Pancreas (tissue), 10 donors: Measurements from ENCODE around the gene TMEM150A. TPM values are rescaled to one million over a fixed set of nuclear protein-coding genes. Genes with fewer than 3 reads are reported as not detected.

ENCODE experiments used
- ATAC-seq, 4 donors: fragments of 200-7000 bp; cut with Tn5 transposase; one replicate each; pipeline versions ENCODE4 v1.8.0 to v1.9.1; 2020; ENCODE audit warnings: mild to moderate bottlenecking in 4 of 4, moderate library complexity in 4 of 4
- DNase-seq, 6 donors: peaks; one replicate each; pipeline ENCODE4 v3.0.0-alpha.2; 2020
- FAIRE-seq: peaks from 2 replicates; lab custom pipeline; 2012; peaks lifted over from hg19 to GRCh38; lab: Jason Lieb, UNC
- H3K27ac ChIP-seq, 4 donors: fragments of 200-600 bp; sonication (generic); 1 replicate in 3 of 4; 2 replicates in 1 of 4; pipeline versions ENCODE4 v1.5.0 to v1.8.0; 2020
- H3K27me3 ChIP-seq, 4 donors: fragments of 200-600 bp; one replicate each; pipeline ENCODE4 v1.8.0; 2021
- H3K36me3 ChIP-seq, 3 donors: fragments of 200-600 bp; sonication (generic) in 1 of 3; one replicate each; pipeline versions ENCODE4 v1.5.0 to v1.8.0; 2020 to 2021
- H3K4me1 ChIP-seq, 3 donors: fragments of 200-600 bp; one replicate each; pipeline ENCODE4 v1.8.0; 2021
- H3K4me3 ChIP-seq, 4 donors: fragments of 200-600 bp; sonication (generic) in 2 of 4; one replicate each; pipeline versions ENCODE4 v1.5.0 to v1.8.0; 2020 to 2021
- H3K9me3 ChIP-seq, 4 donors: fragments of 200-600 bp; one replicate each; pipeline ENCODE4 v1.8.0; 2021
- WGBS, 2 donors: extraction: QIAGEN DNeasy Blood & Tissue Kit; methylation state at CpG; one replicate each; pipeline ENCODE4 v1.1.7; 2013; 5-methylcytosine and 5-hydroxymethylcytosine counted together
- intact Hi-C, 3 donors: fragments of 100-400 bp; cut with DNase I; formaldehyde crosslinking; loops; one replicate each; pipeline versions ENCODE4 v1.11.1 to v1.14.2; 2022
- polyA plus RNA-seq, 2 donors: library from polyadenylated mRNA; stranded (reverse); fragments of 200-250 nt; gene quantifications; one replicate each; pipeline ENCODE4 v1.2.3, GENCODE V29; 2013
- total RNA-seq, 6 donors: library from RNA; stranded (reverse); fragmentation: NEBNext Ultra II Directional in 4 of 6; extraction: Animal tissue kit (Norgen Biotek cat#: 25700) in 4 of 6; gene quantifications; one replicate each; pipeline versions ENCODE4 v1.2.1 to v1.2.4, GENCODE V29; 2021 to 2023
- TF ChIP-seq, protein P1 (sequence below), 4 donors: fragments of 200-600 bp; sonication (generic) in 3 of 4; IDR thresholded peaks; one replicate each; pipeline versions ENCODE4 v1.5.0 to v1.8.0; 2021; ENCODE audit warnings: antibody characterized with exemption in 4 of 4
- donor health status: healthy with polysubstance abuse.
- donor health status: DM: no; HTN: no; CAD: no; lungs with moderate emphysema.
- donor health status: DM: no; HTN: no; CAD: no.
- donor health status: control.
- donor health status: control.
- donor health status: Bipolar disorder and iron deficiency.
- donor health status: DM: yes; HTN: yes; CAD: no.
- donor health status: DM: no; HTN: no; CAD: no.
- donor health status: DM: no; HTN: no; CAD: no.
- donor health status: DM: yes; HTN: yes; CAD: no.

Gene TMEM150A, protein sequence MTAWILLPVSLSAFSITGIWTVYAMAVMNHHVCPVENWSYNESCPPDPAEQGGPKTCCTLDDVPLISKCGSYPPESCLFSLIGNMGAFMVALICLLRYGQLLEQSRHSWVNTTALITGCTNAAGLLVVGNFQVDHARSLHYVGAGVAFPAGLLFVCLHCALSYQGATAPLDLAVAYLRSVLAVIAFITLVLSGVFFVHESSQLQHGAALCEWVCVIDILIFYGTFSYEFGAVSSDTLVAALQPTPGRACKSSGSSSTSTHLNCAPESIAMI
- total RNA-seq (10 to 100 TPM; 14.8 to 20.8 (median 17.6) TPM), polyA plus RNA-seq (10 to 100 TPM; 36.8 to 47.6 TPM)

DNA sequence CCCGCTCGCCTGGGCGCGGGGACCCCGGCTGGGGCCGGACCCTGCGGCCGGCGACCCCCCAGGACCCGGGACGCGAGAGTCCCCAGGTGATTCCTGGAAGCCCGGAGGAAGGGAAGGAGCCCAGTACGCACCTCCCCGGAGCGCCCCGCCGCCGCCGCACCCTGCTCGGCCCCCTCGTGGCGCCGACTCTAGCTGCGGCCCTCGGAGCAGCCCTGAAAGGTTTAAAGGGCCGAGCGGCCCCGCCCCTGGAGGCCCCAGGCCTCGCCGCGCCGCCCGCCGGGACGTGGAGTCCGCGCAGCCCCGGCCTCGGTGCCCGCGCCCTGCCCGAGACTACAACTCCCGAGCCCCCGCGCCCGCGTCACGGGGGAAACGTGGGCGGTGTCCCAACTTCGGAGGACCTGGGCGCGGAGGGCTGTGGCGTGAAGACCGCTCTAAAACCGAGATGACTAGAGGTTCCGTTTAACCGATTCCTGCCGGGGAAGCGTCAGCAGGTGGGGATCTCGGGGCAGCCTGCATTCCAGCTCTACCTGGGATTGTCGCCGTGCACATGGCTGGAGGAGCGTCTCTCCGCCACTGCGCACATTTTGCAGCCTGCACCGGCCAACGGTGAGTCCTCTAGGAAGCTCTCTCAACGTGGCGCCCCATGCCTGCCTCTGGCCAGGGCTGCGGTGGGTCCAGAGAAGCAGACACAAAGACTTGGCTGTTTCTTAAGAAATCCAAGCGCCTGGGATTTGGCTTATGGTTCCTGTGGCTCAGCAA lies at the start of gene TMEM150A:
TSS of gene TMEM150A (minus strand) at position 223 of the 759 bp plus-strand sequence. CDS start 750 bp downstream, outside the sequence.
- intact Hi-C loops, result no loop called here
- FAIRE-seq (no peak), DNase-seq (peak; percentile 93 to 98 (median 95)), ATAC-seq (peak; percentile 92 to 96 (median 95))
- H3K27me3 ChIP-seq, result no peaks in the 10 kb centered on the region
- H3K4me1 ChIP-seq, result peaks cover 14 to 32% (median 26%) of the 10 kb centered on the region in 3 donors
- peak within 1 kb of the TSS; percentile 77 to 95 (median 84) for H3K4me3 ChIP-seq
- H3K27ac ChIP-seq, result peak within 1 kb of the TSS; percentile 71 to 81 (median 79)
- whole genome bisulfite sequencing, 2 donors, result 0% methylated on average over 51 to 73 of the region's 73 CpGs
- peaks cover 0 to 10% (median 5%) of the 10 kb centered on the region in 3 donors for H3K36me3 ChIP-seq
- H3K9me3 ChIP-seq, result no peaks in the 10 kb centered on the region
- TF ChIP-seq, protein P1, sequence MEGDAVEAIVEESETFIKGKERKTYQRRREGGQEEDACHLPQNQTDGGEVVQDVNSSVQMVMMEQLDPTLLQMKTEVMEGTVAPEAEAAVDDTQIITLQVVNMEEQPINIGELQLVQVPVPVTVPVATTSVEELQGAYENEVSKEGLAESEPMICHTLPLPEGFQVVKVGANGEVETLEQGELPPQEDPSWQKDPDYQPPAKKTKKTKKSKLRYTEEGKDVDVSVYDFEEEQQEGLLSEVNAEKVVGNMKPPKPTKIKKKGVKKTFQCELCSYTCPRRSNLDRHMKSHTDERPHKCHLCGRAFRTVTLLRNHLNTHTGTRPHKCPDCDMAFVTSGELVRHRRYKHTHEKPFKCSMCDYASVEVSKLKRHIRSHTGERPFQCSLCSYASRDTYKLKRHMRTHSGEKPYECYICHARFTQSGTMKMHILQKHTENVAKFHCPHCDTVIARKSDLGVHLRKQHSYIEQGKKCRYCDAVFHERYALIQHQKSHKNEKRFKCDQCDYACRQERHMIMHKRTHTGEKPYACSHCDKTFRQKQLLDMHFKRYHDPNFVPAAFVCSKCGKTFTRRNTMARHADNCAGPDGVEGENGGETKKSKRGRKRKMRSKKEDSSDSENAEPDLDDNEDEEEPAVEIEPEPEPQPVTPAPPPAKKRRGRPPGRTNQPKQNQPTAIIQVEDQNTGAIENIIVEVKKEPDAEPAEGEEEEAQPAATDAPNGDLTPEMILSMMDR (IDR thresholded peaks at IDR 0.05), result peak; percentile 18 to 30 (median 28)

GRCh38 chr2:85652056-85652455 lies 49.6 kb upstream of the TMEM150A start:
- H3K36me3 ChIP-seq, result peaks cover 0 to 31% (median 22%) of the 10 kb centered on the region in 3 donors
- WGBS, 2 donors, result 96 to 100% methylated on average over 2 of the region's 2 CpGs
- TF ChIP-seq, protein P1 (IDR thresholded peaks at IDR 0.05), result no peak
- intact Hi-C loops, result no loop called here
- H3K4me3 ChIP-seq, result no peak overlapping the region
- H3K27ac ChIP-seq, result no peak overlapping the region
- no peak for DNase-seq
- no peaks in the 10 kb centered on the region for H3K27me3 ChIP-seq
- H3K9me3 ChIP-seq, result no peaks in the 10 kb centered on the region
- no peak for ATAC-seq
- FAIRE-seq, result no peak
- H3K4me1 ChIP-seq, result no peaks in the 10 kb centered on the region

- ATAC-seq (peak in 3 of 4 donors; percentile 22 to 64 (median 24)), FAIRE-seq (no peak), DNase-seq (no peak)
- Histone ChIP-seq H3K36me3 (peaks cover 0 to 41% (median 25%) of the 10 kb centered on the region in 3 donors), H3K27ac (peak overlapping the region in 2 of 4 donors; percentile 4 to 5), H3K9me3 (no peaks in the 10 kb centered on the region), H3K4me3 (no peak overlapping the region), H3K4me1 (no peaks in the 10 kb centered on the region), H3K27me3 (no peaks in the 10 kb centered on the region)
- intact Hi-C loops, result no loop called here
- TF ChIP-seq, protein P1 (IDR thresholded peaks at IDR 0.05), result no peak
- 41 to 50% methylated on average over 3 of the region's 3 CpGs for WGBS, 2 donors
Measured at GRCh38 chr2:85651097-85651496, 48.6 kb upstream of the TMEM150A start.

DNA sequence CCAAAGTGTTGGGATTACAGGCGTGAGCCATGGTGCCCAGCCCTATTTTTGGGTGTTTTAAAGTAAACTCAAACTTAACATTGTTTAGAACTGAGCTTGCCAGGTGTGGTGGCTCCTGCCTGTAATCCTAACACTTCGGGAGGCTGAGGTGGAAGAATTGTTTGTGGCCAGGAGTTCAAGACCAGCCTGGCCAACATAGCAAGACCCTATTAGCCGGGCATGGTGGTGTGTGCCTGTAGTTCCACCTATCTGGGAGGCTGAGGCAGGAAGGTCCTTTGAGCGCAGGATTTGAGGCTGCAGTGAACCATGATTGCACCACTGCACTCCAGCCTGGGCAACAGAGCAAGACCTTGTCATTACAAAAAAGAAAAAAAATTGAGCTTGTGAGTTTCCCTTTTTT lies 48.0 kb upstream of the TMEM150A start:
- no peaks in the 10 kb centered on the region for H3K4me1 ChIP-seq
- no peaks in the 10 kb centered on the region for H3K9me3 ChIP-seq
- H3K36me3 ChIP-seq, result peaks cover 0 to 47% (median 32%) of the 10 kb centered on the region in 3 donors
- WGBS, 2 donors, result 94 to 95% methylated on average over 4 of the region's 4 CpGs
- FAIRE-seq (no peak), DNase-seq (no peak), ATAC-seq (no peak)
- no peak overlapping the region for H3K4me3 ChIP-seq
- TF ChIP-seq, protein P1 (IDR thresholded peaks at IDR 0.05), result no peak
- intact Hi-C loops, result no loop called here
- H3K27ac ChIP-seq, result peak overlapping the region in 2 of 4 donors; percentile 4 to 5
- H3K27me3 ChIP-seq, result no peaks in the 10 kb centered on the region
